IgD-negative memory B cell (primary cell): ENCODE results near the gene ACBD7. TPM values are rescaled to one million over a fixed set of nuclear protein-coding genes. Genes with fewer than 3 reads are reported as not detected.

Experiments
- polyA plus RNA-seq: library from polyadenylated mRNA; unstranded; fragments of 300-500 nt; fragmentation: Illumina TruSeq; gene quantifications from one replicate; pipeline ENCODE4 v1.2.3, GENCODE V29; 2021

Gene ACBD7
- polyA plus RNA-seq, 1 donor from 2014 or later: not detected

Other genes starting within 250 kb of the ACBD7 start
- gene SUV39H2, start 209.9 kb downstream of the ACBD7 start, polyA plus RNA-seq: 0.43 TPM
- 49.7 TPM for gene DCLRE1C, start 134.7 kb downstream of the ACBD7 start, polyA plus RNA-seq
- 2.4 TPM for gene MEIG1, start 129.4 kb downstream of the ACBD7 start, polyA plus RNA-seq
- not detected for gene OLAH, start 44.8 kb downstream of the ACBD7 start, polyA plus RNA-seq
- 34.0 TPM for gene RPP38, start 8.6 kb upstream of the ACBD7 start, polyA plus RNA-seq
- gene NMT2, start 79.9 kb upstream of the ACBD7 start, polyA plus RNA-seq: 6.8 TPM